UCSD-AML1 (cell line): ENCODE data around the gene SEC24A.
"Not testable (repeated sequence)": the region's sequence is repeated elsewhere in the genome, so short reads cannot be mapped to it uniquely, and the experiment has no call there.

Source experiments
- DNase-seq: peaks from one replicate; lab custom pipeline; 2025; ENCODE audit not compliant: unreplicated experiment; lab: John Stamatoyannopoulos, UW

SEC24A gene

GRCh38 chr5:134648425-134649162 is at the start of gene SEC24A:
Gene SEC24A (plus strand): TSS chr5:134648785. CDS start chr5:134649077, 292 bp downstream.
- peak; percentile 89 for DNase-seq

GRCh38 chr5:134599820-134600219 is 48.8 kb upstream of the SEC24A start:
- DNase-seq = not testable (repeated sequence)

GRCh38 chr5:134600600-134600999 is 48.0 kb upstream of the SEC24A start:
- DNase-seq = no peak

GRCh38 chr5:134603059-134603458 is 45.5 kb upstream of the SEC24A start:
- DNase-seq = no peak

- no peak for DNase-seq
These were observed 43.7 kb upstream of the SEC24A start for GRCh38 chr5:134604908-134605307.

GRCh38 chr5:134606726-134607125 is 41.9 kb upstream of the SEC24A start:
- DNase-seq = no peak

- no peak for DNase-seq
These were observed 40.0 kb upstream of the SEC24A start for GRCh38 chr5:134608555-134608954.

GRCh38 chr5:134609232-134609851 is 39.2 kb upstream of the SEC24A start:
- DNase-seq = no peak

- DNase-seq = no peak
These were observed 37.9 kb upstream of the SEC24A start for GRCh38 chr5:134610725-134611124.

GRCh38 chr5:134611515-134611914 is 37.1 kb upstream of the SEC24A start:
- no peak for DNase-seq

GRCh38 chr5:134614450-134615085 is 34.0 kb upstream of the SEC24A start:
- DNase-seq = no peak

- no peak for DNase-seq
These were observed 28.0 kb upstream of the SEC24A start for GRCh38 chr5:134620634-134621033.

GRCh38 chr5:134625559-134625958 is 23.0 kb upstream of the SEC24A start:
- no peak for DNase-seq

GRCh38 chr5:134626369-134627014 is 22.1 kb upstream of the SEC24A start:
- DNase-seq = no peak

- DNase-seq = no peak
These were observed 14.4 kb upstream of the SEC24A start for GRCh38 chr5:134634227-134634626.

- not testable (repeated sequence) for DNase-seq
These were observed 13.2 kb upstream of the SEC24A start for GRCh38 chr5:134635366-134635765.

GRCh38 chr5:134637116-134637721 is 11.4 kb upstream of the SEC24A start:
- DNase-seq = no peak

GRCh38 chr5:134638760-134639201 is 9.8 kb upstream of the SEC24A start:
- DNase-seq = no peak

- DNase-seq = no peak
These were observed 5.6 kb upstream of the SEC24A start for GRCh38 chr5:134642931-134643530.

GRCh38 chr5:134647750-134648424 is 698 bp upstream of the SEC24A start:
- DNase-seq = no peak
